Measurements from ENCODE around the gene RFC5. TPM values are rescaled to one million over a fixed set of nuclear protein-coding genes. Genes with fewer than 3 reads are reported as not detected.
A peak's percentile ranks its signal among the peaks of the same experiment; 100 is the strongest.

Gene RFC5
- total and polyA plus RNA-seq, 4 donors, result 5.4 to 26.4 (median 6.7) TPM

GRCh38 chr12:118061873-118062843 is 45.7 kb downstream of the RFC5 start:
- Histone ChIP-seq H3K27ac (ENCODE audit: low read depth in 1 of 2, low read length in 2 of 2) (peak overlapping the region; percentile 88 to 96), H3K4me1 (ENCODE audit: control insufficient read depth in 4 of 4, insufficient read depth in 4 of 4, low read length in 3 of 4) (peaks cover 8 to 45% (median 24%) of the 10 kb centered on the region in 4 donors), H3K9me3 (ENCODE audit: control insufficient read depth in 4 of 4, low read length in 3 of 4) (no peaks in the 10 kb centered on the region), H3K27me3 (ENCODE audit: control insufficient read depth in 4 of 4, insufficient read depth in 4 of 4, low read length in 3 of 4) (no peaks in the 10 kb centered on the region), H3K36me3 (ENCODE audit: control insufficient read depth in 4 of 4, insufficient read depth in 3 of 4, low read depth in 1 of 4, low read length in 3 of 4) (no peaks in the 10 kb centered on the region), H3K9ac (ENCODE audit: low read depth in 1 of 2, low read length in 2 of 2) (peak overlapping the region; percentile 93 to 98), H3K4me3 (ENCODE audit: low read depth in 1 of 3, low read length in 3 of 3) (peak overlapping the region; percentile 72 to 95 (median 93))
- peak; percentile 46 for DNase-seq (ENCODE audit: low spot score)
- WGBS, result 5% methylated on average over 44 of the region's 44 CpGs
- peak; percentile 14 to 19 for TF ChIP-seq RXRA (IDR thresholded peaks at IDR 0.05)
- TF ChIP-seq ATF3 (IDR thresholded peaks at IDR 0.05), result no peak
- TF ChIP-seq YY1 (IDR thresholded peaks at IDR 0.05), result peak; percentile 72
- TF ChIP-seq RAD21 (IDR thresholded peaks at IDR 0.05), result peak in 1 of 2 donors; percentile 7

GRCh38 chr12:118063576-118064391 is 47.3 kb downstream of the RFC5 start:
- Histone ChIP-seq H3K9ac (ENCODE audit: low read depth in 1 of 2, low read length in 2 of 2) (no peak overlapping the region), H3K4me1 (ENCODE audit: control insufficient read depth in 4 of 4, insufficient read depth in 4 of 4, low read length in 3 of 4) (peaks cover 7 to 38% (median 23%) of the 10 kb centered on the region in 4 donors), H3K9me3 (ENCODE audit: control insufficient read depth in 4 of 4, low read length in 3 of 4) (no peaks in the 10 kb centered on the region), H3K36me3 (ENCODE audit: control insufficient read depth in 4 of 4, insufficient read depth in 3 of 4, low read depth in 1 of 4, low read length in 3 of 4) (no peaks in the 10 kb centered on the region), H3K27ac (ENCODE audit: low read depth in 1 of 2, low read length in 2 of 2) (peak overlapping the region in 1 of 2 donors; percentile 8), H3K4me3 (ENCODE audit: low read depth in 1 of 3, low read length in 3 of 3) (no peak overlapping the region), H3K27me3 (ENCODE audit: control insufficient read depth in 4 of 4, insufficient read depth in 4 of 4, low read length in 3 of 4) (no peaks in the 10 kb centered on the region)
- no peak for TF ChIP-seq FOXA1 (IDR thresholded peaks at IDR 0.05)
- no peak for TF ChIP-seq ZBTB33 (IDR thresholded peaks at IDR 0.05)
- no peak for TF ChIP-seq RAD21 (IDR thresholded peaks at IDR 0.05)
- TF ChIP-seq YY1 (IDR thresholded peaks at IDR 0.05), result no peak
- peak; percentile 20 to 27 for TF ChIP-seq HNF4A (conservative IDR thresholded peaks at IDR 0.05)
- no peak for TF ChIP-seq FOXA2 (IDR thresholded peaks at IDR 0.05)
- TF ChIP-seq JUND (IDR thresholded peaks at IDR 0.05), result no peak
- WGBS, result 43% methylated on average over 4 of the region's 4 CpGs
- no peak for DNase-seq (ENCODE audit: low spot score)

GRCh38 chr12:118064608-118065007 is 48.1 kb downstream of the RFC5 start:
- Histone ChIP-seq H3K9me3 (ENCODE audit: control insufficient read depth in 4 of 4, low read length in 3 of 4) (no peaks in the 10 kb centered on the region), H3K4me1 (ENCODE audit: control insufficient read depth in 4 of 4, insufficient read depth in 4 of 4, low read length in 3 of 4) (peaks cover 7 to 31% (median 17%) of the 10 kb centered on the region in 4 donors), H3K27ac (ENCODE audit: low read depth in 1 of 2, low read length in 2 of 2) (no peak overlapping the region), H3K4me3 (ENCODE audit: low read depth in 1 of 3, low read length in 3 of 3) (no peak overlapping the region), H3K27me3 (ENCODE audit: control insufficient read depth in 4 of 4, insufficient read depth in 4 of 4, low read length in 3 of 4) (no peaks in the 10 kb centered on the region), H3K9ac (ENCODE audit: low read depth in 1 of 2, low read length in 2 of 2) (no peak overlapping the region), H3K36me3 (ENCODE audit: control insufficient read depth in 4 of 4, insufficient read depth in 3 of 4, low read depth in 1 of 4, low read length in 3 of 4) (no peaks in the 10 kb centered on the region)
- no peak for DNase-seq (ENCODE audit: low spot score)
- 62% methylated on average over 2 of the region's 2 CpGs for WGBS
- no peak for TF ChIP-seq TAF1 (conservative IDR thresholded peaks at IDR 0.05)
- no peak for TF ChIP-seq ATF3 (IDR thresholded peaks at IDR 0.05)
- TF ChIP-seq CTCF (IDR thresholded peaks at IDR 0.05; ENCODE audit: low read depth, low read length, missing input control), result peak; percentile 13
- no peak for TF ChIP-seq ZBTB33 (IDR thresholded peaks at IDR 0.05)
- no peak for TF ChIP-seq FOXA2 (IDR thresholded peaks at IDR 0.05)
- TF ChIP-seq EGR1 (IDR thresholded peaks at IDR 0.05; ENCODE audit: low read depth in 2 of 2), result no peak
- TF ChIP-seq SP1 (IDR thresholded peaks at IDR 0.05), result no peak
